ENCODE results near the gene WASF2. TPM values are rescaled to one million over a fixed set of nuclear protein-coding genes. Genes with fewer than 3 reads are reported as not detected.
"Not testable (repeated sequence)": the region's sequence is repeated elsewhere in the genome, so short reads cannot be mapped to it uniquely, and the experiment has no call there.

WASF2 gene
- total RNA-seq, 2 donors from 2014 or later: 28.0 to 36.1 TPM

- H3K36me3 ChIP-seq (replicated peaks in 1 of 2; ENCODE audit: insufficient read depth in 1 of 2, low read depth in 2 of 2): no peaks in the 10 kb centered on the region
- intact Hi-C loops (cut with DNase I): loop anchor here (5.0 kb wide), 2 partner anchors 35 to 215 kb away; no protein-coding TSS in a partner anchor
- TF ChIP-seq CTCF (IDR thresholded peaks at IDR 0.05) (peak in 6 of 7 experiments; percentile 35 to 57 (median 46)), POLR2A (IDR thresholded peaks at IDR 0.05) (no peak)
- peak within 1 kb of the TSS in 1 of 2 donors; percentile 23 for H3K4me3 ChIP-seq
- WGBS, 2 donors: 1 to 9% methylated on average over 9 to 68 of the region's 69 CpGs
- DNase-seq: peak; percentile 85 to 92 (median 89)
- H3K9me3 ChIP-seq: no peaks in the 10 kb centered on the region
- H3K27ac ChIP-seq: peak within 1 kb of the TSS in 3 of 4 donors; percentile 20 to 53 (median 49)
- peaks cover 22% of the 10 kb centered on the region for H3K4me1 ChIP-seq
- peak; percentile 86 for ATAC-seq
- no peaks in the 10 kb centered on the region for H3K27me3 ChIP-seq
These were observed 97.7 kb downstream of the WASF2 start, which contains the start of gene GPR3 for GRCh38 chr1:27392096-27392777. Gene GPR3 (plus strand): TSS chr1:27392622. CDS start chr1:27393799, 1,177 bp downstream.

DNA sequence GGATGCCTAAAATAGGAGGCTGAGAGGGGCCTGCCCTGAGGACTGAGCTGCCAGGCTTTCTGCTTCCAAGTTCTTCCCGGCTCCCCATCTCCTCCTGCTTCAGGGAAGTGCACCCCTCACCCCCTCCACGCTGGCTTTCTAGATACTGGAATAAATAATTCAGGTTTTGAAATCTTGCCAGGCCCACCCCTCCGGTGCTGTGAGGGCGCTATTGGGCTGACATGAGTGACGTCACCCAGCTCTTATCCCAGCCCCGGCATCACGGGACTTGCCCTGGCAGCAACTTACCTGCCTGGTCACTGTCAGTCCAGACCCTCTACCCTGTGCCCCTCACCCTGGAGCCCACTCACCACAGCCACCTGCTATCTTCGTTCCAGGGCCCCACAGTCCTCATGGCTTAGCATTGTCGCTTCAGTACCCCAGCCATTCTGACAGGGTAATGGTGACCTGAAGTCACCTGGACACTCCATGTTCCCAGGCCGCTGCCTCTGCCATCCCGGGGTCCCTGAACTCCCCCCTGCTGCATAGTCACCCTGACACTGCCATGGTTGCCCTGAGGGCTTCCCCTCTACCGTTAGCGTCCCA lies 98.4 kb downstream of the WASF2 start:
- H3K4me1 ChIP-seq: peaks cover 22% of the 10 kb centered on the region
- H3K27me3 ChIP-seq: no peaks in the 10 kb centered on the region
- 3 to 8% methylated on average over 11 to 13 of the region's 13 CpGs for whole genome bisulfite sequencing, 2 donors
- no peaks in the 10 kb centered on the region for H3K36me3 ChIP-seq (replicated peaks in 1 of 2; ENCODE audit: insufficient read depth in 1 of 2, low read depth in 2 of 2)
- peak; percentile 47 to 69 (median 64) for DNase-seq
- H3K4me3 ChIP-seq: no peak overlapping the region
- no peaks in the 10 kb centered on the region for H3K9me3 ChIP-seq
- peak; percentile 26 for ATAC-seq
- TF ChIP-seq POLR2A (IDR thresholded peaks at IDR 0.05): no peak
- no peak for TF ChIP-seq CTCF (IDR thresholded peaks at IDR 0.05)
- intact Hi-C loops (cut with DNase I): loop anchor here (5.0 kb wide), 2 partner anchors 34 to 216 kb away; no protein-coding TSS in a partner anchor
- peak overlapping the region in 3 of 4 donors; percentile 3 to 40 (median 27) for H3K27ac ChIP-seq

DNA sequence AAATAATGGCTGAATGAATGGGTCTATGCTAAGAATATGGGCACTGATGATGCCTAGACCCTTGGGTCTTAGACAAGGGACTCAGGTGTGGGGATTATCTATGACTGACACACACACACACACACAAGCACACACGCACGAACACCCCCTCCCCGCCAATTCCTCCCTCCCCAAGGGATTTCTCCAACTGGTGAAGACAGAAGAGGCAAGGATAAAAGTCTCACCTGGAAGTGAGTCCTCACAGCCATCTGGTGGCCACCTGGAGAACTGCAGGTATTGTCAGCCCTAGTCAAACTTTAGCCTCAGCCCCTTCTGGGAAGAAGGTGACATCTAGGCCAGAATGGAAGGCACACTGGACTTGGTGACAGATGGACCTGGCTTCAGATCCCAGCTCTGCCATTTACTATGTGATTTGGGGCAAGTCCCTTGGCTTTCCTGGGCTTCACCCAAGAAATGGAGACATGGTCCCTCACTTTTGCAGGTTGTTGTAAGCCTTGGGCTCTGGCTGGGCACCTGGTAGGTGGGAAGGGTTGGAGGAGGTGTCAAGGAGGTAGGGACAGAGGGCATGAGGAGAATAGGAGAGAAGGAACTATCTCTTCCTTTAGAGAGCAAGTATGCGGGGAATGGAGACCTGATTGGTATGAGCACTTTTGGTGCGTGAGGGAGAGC lies 101.5 kb downstream of the WASF2 start:
- no peaks in the 10 kb centered on the region for H3K27me3 ChIP-seq
- no peak overlapping the region for H3K27ac ChIP-seq
- 35 to 45% methylated on average over 5 of the region's 5 CpGs for whole genome bisulfite sequencing, 2 donors
- H3K36me3 ChIP-seq (replicated peaks in 1 of 2; ENCODE audit: insufficient read depth in 1 of 2, low read depth in 2 of 2): no peaks in the 10 kb centered on the region
- ATAC-seq (peak; percentile 50), DNase-seq (peak; percentile 82 to 89 (median 84))
- H3K4me3 ChIP-seq: no peak overlapping the region
- no peaks in the 10 kb centered on the region for H3K9me3 ChIP-seq
- no peak for TF ChIP-seq POLR2A (IDR thresholded peaks at IDR 0.05)
- TF ChIP-seq CTCF (IDR thresholded peaks at IDR 0.05): peak; percentile 64 to 94 (median 87)
- intact Hi-C loops (cut with DNase I): no loop called here
- H3K4me1 ChIP-seq: peaks cover 22% of the 10 kb centered on the region

- ATAC-seq: not testable (repeated sequence)
These were observed 105.2 kb downstream of the WASF2 start for GRCh38 chr1:27384797-27385196.

GRCh38 chr1:27383661-27384060 lies 106.3 kb downstream of the WASF2 start:
- H3K9me3 ChIP-seq: no peaks in the 10 kb centered on the region
- H3K36me3 ChIP-seq (replicated peaks in 1 of 2; ENCODE audit: insufficient read depth in 1 of 2, low read depth in 2 of 2): no peaks in the 10 kb centered on the region
- TF ChIP-seq POLR2A (IDR thresholded peaks at IDR 0.05): no peak
- TF ChIP-seq CTCF (IDR thresholded peaks at IDR 0.05): no peak
- no peak overlapping the region for H3K4me3 ChIP-seq
- no peak for DNase-seq
- no peaks in the 10 kb centered on the region for H3K27me3 ChIP-seq
- no peak overlapping the region for H3K27ac ChIP-seq
- H3K4me1 ChIP-seq: peaks cover 14% of the 10 kb centered on the region
- WGBS, 2 donors: 88 to 92% methylated on average over 12 to 13 of the region's 13 CpGs
- ATAC-seq: no peak
- intact Hi-C loops (cut with DNase I): no loop called here

More at GRCh38 chr1:27384797-27385196, 105.2 kb downstream of the WASF2 start:
- H3K27ac ChIP-seq; H3K4me3 ChIP-seq; H3K9me3 ChIP-seq; DNase-seq; H3K27me3 ChIP-seq; intact Hi-C loops (cut with DNase I); H3K36me3 ChIP-seq (replicated peaks in 1 of 2; ENCODE audit: insufficient read depth in 1 of 2, low read depth in 2 of 2): not testable (repeated sequence)
- WGBS, 2 donors: 92 to 94% methylated on average over 3 of the region's 3 CpGs
- H3K4me1 ChIP-seq: peaks cover 15% of the 10 kb centered on the region

Measured in body of pancreas (tissue), 4 donors.